HG02870 (cell line): ENCODE measurements around the gene RET.
A peak's percentile ranks its signal among the peaks of the same experiment; 100 is the strongest.

ENCODE experiments used
- ATAC-seq: cut with Tn5 transposase; IDR thresholded peaks from one replicate; pipeline ENCODE4 v1.9.1; 2021; ENCODE audit warnings: mild to moderate bottlenecking, moderate library complexity; ENCODE audit not compliant: unreplicated experiment

Gene RET

DNA sequence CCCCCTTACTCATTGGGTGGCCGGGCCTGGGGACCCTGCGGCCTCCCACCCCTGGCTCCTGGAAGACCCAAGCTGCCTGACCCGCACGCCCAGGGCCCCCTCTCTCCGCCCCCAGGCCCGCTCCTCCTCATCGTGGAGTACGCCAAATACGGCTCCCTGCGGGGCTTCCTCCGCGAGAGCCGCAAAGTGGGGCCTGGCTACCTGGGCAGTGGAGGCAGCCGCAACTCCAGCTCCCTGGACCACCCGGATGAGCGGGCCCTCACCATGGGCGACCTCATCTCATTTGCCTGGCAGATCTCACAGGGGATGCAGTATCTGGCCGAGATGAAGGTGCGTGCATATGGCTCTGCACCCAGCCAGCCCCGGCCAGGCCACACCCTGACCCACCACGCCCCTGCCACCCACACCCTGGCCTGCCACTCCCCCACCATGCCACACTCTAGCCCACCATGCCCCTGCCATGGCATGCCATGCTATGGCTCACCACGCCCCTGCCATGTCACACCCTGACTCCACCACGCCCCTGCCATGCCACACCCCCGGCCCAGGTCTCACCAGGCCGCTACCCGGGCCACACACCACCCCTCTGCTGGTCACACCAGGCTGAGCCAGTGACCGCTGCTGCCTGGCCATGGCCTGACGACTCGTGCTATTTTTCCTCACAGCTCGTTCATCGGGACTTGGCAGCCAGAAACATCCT is 42.7 kb downstream of the RET start:
- ATAC-seq, result no peak

DNA sequence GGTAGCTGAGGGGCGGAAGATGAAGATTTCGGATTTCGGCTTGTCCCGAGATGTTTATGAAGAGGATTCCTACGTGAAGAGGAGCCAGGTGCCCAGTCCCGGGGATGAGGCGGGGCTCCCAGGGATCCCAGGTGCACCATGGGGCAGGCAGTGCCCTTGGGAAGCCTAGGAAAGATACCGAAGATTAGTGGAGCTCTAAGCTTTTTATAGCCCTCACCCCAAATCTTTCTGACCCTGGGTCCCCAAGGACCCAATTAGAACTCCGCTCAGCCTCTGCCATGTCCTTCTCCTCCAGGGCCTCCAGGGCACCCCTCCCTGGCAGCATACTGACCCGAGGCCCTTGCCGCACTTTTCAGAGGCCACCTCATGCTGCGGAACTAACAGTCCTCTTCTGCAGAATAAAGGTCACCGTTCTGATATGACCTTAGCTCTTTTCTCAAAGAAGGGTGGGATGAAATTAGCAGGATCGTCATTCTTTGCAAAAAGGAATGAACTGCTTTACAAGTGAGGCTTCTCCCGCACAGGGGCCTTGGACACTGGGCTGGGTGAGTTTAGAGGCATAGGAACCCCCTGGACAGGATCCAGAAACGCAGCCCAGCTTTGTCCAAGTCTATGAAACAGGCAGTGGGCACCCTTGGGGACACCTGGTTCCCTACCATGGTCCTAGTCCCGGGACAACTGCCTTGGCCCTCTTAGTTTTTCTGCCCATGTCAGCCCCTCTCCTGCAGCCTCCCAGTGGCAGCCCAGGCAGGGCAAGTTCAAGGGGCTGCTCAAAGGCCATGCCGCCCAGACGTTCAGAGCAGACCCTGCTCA is 43.5 kb downstream of the RET start:
- no peak for ATAC-seq

DNA sequence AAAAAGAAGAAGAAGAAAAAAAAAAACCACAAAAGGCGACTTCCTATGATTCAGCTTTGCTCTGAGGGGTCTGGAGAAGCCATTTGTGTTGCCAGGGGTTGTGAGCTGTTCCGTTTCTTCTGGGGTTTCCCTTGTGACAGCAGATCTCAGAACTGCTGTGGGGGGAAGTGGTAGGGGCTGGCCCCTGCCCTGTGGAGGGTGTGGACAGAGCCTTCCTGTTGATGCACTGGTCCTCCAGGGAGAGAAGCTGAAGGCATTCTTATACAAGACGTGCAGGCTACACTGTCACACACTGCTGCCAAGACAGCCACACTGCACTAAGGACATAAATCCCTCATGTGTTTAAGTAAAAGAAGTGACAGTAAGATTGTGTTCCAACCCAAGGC is 44.1 kb downstream of the RET start:
- ATAC-seq, result peak; percentile 96

DNA sequence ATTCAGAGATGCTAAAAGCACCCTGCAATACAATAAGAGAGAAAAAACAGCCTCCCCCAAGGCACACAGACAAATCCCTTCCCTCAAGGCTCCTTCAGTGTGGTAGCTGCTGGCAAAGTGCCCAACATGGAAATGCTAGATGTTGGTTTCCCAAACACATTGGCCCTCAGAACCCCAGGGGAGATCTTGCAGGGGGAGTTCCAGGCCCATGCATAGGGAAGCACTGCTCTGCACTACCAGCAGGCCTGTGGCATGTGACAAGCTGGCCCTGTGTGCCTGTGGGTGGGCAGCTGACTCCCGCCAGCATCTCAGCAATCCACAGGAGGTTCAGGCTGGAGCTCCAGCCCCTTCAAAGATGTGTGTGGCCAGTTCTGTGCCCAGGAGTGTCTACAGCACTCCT is 44.6 kb downstream of the RET start:
- no peak for ATAC-seq

DNA sequence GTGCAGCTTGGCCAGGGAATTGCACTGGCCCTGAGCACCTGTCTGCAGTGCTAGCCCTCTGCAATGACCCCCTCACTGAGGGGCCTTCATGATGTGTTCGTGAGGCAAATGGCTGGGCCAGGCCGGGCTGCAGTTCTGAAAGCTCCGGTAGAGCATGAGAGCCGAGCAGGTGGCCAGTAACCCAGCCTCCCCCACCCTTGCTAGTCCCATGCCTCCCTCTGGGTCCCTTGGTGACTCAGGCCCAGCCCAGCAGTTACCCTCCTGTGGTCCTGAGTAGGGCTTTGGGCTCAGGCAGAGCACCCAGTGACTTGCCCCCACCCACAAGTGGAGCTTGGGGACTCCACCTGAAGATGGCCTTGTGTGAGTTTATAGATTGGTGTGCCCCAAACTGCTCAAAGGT is 45.2 kb downstream of the RET start:
- no peak for ATAC-seq

DNA sequence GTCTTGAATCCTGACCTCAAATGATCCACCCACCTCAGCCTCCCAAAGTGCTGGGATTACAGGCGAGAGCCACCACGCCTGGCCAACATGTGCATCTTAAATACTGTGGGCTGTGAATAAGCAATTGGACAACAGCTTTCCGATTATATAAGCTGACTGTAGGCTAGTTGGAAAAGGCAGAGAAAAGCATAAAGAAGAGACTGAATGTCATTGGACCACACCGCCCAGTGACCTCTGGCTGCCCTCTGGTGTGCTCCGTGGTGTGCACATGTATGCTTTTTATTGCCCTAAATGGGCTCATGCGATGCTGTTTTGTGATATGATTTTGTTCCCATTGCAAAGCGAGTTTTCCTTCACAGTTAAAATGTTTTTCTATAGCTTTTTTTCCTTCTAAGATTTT is 46.0 kb downstream of the RET start:
- ATAC-seq, result no peak

DNA sequence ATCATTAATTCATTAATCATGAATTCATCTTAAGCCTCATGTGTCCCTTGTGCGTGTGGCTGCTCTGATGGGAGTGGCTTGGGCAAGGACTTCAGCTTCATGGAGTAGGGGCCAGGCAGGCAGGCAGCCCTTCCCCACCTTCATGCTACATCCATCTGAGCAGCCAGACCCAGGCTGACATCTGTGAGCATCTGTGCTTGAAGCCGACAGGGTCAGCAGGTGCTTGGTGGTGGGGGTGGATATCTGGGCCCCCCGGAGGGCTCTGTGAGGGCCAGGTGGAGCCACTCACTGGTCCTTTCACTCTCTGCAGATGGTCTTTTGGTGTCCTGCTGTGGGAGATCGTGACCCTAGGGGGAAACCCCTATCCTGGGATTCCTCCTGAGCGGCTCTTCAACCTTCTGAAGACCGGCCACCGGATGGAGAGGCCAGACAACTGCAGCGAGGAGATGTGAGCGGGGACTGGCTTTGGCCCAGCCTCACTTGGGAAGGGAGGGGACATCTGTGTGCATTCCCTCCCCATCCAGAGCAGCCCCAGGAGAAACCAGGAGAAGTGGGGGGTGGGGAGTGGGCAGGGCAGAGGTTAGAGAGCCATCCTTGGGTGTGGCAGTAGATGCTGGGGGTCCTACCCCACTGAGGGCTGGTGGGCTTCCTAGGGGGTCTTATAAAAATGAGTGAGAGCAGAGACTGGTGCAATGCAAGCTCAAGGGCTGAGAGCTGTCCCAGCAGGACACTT is 46.7 kb downstream of the RET start:
- no peak for ATAC-seq

DNA sequence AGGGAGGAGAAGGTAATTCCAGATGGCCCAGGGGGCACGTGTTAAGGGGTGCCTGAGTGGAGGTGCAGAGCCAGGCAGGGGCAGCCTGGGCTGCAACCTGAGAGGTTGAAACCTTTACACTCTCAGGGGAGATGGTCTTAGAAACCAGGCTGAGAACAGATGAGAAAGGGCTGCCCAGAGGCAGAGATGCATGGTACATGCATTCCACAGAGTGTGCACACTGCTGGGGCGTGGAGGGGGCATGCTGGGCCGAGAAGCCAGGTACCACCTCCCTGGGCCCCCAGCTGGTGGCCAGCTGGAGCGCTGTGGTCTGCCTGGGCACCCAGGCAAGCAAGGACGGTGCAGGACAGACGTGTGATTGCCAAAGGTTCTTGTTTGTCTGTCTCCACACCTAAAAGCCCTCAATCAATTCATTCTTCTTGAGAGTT is 47.2 kb downstream of the RET start:
- ATAC-seq, result no peak

DNA sequence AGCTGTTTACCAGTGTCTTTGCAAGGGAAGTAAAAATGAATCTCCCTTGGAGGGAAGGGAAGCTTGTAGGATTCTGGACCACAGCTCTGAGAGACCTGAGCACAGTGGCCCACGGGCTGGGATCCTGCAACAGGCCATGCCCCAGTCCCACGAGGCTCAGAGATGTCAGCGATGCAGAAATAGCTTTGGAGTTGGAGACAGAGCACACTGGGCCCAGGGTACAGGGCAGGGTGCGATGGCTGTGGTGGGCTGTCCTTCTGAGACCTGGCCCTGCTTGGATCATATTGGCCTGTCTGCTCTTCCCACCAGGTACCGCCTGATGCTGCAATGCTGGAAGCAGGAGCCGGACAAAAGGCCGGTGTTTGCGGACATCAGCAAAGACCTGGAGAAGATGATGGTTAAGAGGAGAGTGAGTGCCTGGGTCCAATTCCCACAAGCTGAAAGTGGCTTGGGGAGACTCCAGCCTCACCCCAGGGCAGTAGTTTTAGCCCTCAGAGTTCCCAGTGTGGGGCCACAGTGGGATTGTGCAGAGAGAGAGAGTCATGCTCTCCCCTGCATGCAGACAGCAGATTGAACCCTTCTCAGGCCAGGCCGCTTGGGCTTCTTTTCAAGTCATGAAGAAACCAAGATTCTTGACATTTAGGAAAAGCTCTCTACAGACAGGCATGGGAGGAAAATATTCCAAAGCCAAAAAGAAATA is 47.9 kb downstream of the RET start:
- no peak for ATAC-seq

DNA sequence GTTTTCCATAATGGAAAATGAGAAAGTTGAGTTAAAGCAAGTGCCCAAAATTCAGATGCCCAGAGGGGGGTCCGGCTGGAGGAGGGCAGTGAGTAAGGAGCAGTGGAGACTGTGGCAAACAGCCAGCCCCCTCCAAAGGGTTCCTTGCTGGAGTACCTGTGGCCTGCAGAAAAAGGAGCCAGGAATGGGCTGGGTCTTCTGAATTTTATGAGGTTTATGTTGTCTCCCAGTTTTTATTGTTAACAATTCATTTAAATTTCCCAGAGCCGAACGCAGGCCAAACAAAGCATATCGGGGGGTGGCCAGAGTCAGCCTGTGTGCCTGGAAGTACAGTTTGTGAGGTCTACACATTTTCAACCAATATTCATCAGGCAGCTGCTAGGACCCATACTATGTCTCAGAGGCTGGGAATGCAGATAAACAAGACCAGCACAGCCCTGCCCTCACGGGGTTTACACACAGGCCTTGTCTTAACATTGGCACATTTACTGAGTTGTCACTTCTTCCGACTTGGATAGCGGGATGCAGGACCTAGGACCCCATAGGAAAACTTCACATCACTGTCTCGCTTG is 48.5 kb downstream of the RET start:
- ATAC-seq, result no peak

DNA sequence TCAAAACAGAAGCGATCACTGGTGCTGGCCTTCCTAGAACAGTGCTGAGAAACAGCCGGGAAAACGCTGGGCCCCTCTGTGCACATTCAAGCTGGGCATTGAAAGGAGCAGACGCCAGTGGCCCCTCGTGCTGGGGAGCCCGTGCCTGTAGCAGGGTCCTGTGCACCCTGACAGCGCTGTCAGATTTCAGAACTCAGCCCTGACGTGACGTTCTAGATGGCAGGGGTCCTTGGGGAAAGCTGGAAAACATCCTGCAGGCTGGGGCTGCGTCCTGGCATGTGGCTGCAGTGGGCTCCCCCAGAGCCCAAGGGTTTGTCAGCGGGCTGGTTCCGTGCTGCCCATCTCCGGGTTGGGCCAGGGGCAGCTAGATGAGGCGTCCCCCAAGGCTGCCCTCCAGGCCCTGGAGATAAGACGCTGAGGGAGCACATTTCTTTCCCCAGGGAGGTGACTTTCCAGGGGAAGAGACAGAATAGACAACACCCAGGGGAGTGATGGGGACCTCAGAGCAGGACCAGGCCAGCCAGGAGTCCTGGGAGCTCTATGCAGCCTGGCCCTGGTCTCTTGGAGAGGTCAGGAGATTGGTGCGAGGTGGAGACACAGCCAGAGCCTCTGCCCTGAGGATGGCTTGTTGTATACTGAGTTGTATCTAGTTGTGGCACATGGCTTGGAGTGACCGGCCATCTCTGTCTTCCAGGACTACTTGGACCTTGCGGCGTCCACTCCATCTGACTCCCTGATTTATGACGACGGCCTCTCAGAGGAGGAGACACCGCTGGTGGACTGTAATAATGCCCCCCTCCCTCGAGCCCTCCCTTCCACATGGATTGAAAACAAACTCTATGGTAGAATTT is 49.2 kb downstream of the RET start:
- ATAC-seq, result no peak

DNA sequence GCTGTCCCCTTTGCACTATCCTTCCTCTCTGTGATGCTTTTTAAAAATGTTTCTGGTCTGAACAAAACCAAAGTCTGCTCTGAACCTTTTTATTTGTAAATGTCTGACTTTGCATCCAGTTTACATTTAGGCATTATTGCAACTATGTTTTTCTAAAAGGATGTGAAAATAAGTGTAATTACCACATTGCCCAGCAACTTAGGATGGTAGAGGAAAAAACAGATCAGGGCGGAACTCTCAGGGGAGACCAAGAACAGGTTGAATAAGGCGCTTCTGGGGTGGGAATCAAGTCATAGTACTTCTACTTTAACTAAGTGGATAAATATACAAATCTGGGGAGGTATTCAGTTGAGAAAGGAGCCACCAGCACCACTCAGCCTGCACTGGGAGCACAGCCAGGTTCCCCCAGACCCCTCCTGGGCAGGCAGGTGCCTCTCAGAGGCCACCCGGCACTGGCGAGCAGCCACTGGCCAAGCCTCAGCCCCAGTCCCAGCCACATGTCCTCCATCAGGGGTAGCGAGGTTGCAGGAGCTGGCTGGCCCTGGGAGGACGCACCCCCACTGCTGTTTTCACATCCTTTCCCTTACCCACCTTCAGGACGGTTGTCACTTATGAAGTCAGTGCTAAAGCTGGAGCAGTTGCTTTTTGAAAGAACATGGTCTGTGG is 50.0 kb downstream of the RET start:
- no peak for ATAC-seq

DNA sequence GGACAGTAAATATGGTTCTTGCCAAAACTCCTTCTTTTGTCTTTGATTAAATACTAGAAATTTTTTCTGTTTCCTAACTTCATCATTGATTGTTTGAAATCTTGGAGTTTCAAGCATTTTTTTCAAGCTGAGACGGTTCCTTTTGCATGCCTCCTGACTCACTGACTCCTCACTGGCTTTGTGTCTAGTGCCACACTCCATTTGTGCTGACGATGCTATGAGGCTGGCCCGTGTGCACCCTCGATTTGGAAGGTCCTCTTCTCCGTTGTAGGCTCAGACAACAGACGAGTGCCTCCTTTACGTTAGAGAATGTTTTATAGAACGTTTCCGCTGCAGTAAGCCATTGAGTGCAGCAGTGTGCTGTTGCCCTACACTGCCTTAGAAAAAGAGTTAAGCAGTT is 50.6 kb downstream of the RET start:
- ATAC-seq, result no peak

DNA sequence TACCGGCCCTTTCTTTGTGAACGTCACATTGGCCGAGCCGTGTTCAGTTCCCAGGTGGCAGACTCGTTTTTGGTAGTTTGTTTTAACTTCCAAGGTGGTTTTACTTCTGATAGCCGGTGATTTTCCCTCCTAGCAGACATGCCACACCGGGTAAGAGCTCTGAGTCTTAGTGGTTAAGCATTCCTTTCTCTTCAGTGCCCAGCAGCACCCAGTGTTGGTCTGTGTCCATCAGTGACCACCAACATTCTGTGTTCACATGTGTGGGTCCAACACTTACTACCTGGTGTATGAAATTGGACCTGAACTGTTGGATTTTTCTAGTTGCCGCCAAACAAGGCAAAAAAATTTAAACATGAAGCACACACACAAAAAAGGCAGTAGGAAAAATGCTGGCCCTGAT is 51.5 kb downstream of the RET start:
- no peak for ATAC-seq

DNA sequence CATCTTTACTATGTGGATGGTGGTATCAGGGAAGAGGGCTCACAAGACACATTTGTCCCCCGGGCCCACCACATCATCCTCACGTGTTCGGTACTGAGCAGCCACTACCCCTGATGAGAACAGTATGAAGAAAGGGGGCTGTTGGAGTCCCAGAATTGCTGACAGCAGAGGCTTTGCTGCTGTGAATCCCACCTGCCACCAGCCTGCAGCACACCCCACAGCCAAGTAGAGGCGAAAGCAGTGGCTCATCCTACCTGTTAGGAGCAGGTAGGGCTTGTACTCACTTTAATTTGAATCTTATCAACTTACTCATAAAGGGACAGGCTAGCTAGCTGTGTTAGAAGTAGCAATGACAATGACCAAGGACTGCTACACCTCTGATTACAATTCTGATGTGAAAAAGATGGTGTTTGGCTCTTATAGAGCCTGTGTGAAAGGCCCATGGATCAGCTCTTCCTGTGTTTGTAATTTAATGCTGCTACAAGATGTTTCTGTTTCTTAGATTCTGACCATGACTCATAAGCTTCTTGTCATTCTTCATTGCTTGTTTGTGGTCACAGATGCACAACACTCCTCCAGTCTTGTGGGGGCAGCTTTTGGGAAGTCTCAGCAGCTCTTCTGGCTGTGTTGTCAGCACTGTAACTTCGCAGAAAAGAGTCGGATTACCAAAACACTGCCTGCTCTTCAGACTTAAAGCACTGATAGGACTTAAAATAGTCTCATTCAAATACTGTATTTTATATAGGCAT is 52.3 kb downstream of the RET start:
- peak; percentile 68 for ATAC-seq

DNA sequence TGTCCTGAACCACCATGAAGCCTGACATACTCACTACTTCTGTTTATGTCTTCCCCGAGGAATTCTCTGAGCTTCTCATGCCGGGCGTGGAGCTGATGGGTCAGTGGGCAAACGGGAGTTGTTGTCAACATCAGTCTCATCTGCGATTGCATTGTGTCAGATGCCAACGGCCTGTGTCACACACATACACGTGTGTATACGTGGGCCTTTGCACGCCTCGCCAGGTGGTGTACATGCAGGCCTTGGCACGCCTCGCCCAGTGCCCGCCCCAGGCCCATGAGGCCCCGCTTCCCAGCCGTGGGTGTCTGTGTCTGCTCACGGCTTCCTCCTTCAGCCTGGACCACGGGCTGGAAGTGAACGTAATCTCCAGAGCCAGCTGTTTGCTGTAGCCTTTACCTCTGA is 53.9 kb downstream of the RET start:
- no peak for ATAC-seq

DNA sequence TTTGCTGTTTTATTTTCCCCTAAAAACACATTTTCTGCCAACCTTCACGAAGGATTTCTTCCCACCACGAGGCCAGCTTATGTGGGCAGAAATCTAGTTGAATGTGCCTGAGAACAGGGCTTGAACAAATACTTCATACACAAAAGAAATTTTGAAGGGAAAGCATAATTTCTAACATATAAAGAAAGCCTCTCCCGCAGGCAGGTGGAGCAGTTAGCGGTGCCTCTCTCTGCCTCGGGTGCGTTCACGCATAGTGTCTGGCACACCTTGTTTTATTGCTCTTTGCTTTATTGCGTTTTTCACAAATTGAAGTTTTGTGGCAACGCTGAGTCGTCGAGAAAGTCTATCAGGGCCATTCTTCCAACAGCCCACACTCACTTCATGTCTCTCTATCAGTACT is 54.4 kb downstream of the RET start:
- no peak for ATAC-seq

DNA sequence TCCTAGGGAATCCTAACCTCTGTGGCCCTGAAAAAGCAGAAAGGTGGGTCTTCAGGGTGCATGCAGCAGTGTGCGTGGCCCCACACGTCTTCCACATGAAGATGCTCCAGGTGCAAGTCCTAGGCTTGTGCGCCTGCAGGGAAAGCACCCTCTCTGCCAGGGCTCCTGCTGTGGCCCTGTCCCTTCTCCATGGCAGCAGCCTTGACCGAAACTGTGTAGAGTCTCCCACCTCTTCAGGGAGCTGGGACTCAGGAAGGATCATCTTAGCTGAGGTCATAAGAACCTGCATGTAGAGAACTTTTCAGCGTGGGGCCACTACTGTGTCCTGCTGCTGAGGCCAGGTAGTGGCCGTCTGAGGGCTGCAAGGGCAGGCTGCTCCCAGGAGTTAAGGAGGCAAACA is 55.0 kb downstream of the RET start:
- ATAC-seq, result no peak
